DMS79 (cell line): Measurements from ENCODE around the gene ATF2.
A peak's percentile ranks its signal among the peaks of the same experiment; 100 is the strongest.

Experiments
- DNase-seq: peaks from one replicate; lab custom pipeline; 2025; lab: John Stamatoyannopoulos, UW

ATF2 gene, protein sequence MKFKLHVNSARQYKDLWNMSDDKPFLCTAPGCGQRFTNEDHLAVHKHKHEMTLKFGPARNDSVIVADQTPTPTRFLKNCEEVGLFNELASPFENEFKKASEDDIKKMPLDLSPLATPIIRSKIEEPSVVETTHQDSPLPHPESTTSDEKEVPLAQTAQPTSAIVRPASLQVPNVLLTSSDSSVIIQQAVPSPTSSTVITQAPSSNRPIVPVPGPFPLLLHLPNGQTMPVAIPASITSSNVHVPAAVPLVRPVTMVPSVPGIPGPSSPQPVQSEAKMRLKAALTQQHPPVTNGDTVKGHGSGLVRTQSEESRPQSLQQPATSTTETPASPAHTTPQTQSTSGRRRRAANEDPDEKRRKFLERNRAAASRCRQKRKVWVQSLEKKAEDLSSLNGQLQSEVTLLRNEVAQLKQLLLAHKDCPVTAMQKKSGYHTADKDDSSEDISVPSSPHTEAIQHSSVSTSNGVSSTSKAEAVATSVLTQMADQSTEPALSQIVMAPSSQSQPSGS

DNA sequence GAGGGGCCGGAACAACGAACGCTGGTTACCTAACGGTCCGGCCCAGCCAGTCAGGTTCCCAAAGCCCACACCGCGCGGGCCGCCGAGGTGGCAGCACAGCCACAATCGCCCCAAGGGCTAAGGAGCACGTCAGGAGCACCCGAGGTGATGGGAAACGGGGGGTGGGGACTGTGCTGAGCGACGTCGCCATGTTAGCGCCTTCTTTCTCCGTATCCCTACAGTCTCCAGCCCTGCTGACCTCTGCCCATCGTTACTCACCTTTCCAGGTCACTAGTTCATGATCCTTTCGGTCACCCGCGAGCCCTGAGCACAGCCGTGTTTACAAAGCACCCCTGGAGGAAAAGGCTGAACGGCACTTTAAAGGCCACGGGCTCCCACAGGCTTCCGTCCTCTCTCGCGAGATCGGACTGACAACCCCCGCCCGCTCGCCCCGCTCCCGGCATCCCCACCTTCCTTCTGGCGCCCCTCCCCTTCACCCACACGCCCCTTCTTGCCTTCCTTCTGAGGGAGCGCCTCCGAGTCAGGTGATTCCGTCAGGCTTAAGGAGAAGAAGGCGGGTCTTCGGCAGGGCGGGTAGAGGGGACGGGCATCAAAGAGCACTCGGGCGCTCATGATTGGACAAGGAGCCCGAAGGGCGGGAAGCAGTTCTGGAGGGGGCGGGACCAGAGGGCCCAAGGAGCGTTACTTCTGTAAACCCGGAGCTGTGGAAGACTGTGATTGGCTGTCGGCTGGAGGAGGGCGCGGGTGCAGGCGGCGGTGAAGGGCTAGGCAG, at the start of gene ATF2:
TSS of gene ATF2 (minus strand) at position 412 of the 772 bp plus-strand sequence. CDS start 31,760 bp downstream, outside the sequence.
- peak; percentile 100 for DNase-seq

DNA sequence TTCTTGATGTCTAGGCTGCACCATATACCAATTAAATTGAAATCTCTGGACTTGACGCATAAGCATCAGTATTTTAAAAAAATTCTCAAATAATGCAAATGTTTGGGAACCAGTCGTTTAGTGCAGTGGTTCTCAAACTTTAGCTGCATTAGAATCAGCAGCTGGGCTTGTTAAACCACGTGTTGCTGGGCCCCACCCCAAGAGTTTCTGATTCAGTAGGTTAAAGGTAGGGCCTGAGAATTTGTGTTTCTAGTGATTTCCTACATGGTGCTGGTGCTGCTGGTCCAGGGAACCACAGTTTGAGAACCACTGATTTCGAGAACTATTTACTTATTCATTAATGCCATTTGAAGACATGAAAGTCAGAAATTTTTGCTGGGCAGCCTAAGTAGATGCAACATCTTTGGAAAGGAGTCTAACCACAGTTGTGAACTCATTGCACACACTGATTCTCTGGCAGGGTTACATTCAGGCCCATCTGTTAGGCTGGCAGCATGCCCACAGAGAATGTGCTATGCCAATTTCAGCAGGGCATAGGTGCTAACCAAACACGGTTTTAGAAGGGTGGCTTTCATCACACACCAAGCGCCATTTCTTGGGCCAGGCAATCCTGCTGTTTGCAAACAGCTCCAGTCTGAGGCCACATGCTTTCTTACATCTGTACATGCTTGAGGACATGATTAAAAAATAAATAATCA, 39.9 kb upstream of the ATF2 start:
- peak; percentile 49 for DNase-seq

DNA sequence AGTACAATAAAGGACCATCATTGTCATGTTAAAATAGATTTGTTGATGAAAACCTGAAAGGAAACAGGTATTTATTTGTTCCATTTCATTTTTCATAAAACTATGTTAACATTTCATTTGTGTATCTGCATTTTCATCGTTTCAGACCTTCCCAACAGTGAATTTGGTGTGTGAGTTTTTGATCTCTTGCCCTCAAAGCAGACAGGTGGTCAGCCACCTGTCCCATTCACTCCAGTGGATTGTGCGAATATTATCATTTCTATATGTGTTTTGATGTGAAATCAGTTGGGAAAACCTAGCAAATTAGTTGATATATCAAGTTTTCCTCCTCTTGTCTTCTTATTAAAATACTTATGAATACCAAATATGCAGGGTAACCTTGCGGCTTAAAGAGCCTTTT, 38.9 kb upstream of the ATF2 start:
- DNase-seq: no peak

DNA sequence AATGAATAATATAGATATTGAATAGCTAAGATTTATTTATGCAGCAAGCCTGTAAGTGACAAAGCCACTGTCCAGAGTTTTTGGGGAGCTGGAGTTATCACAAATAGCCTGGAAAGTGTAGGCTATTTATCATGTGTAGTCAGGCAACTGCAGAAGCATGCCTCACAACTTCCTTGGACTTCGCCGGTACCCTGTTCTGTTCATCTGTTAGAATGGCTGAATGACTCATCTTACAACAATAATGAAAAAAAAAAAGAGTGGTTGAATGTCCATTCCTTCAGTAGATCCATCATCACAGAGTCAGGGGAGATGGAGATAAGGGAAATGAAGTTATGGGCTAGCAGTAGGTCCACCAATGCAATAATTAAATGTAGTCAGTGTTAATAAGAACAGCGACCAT, 37.5 kb upstream of the ATF2 start:
- DNase-seq: no peak

DNA sequence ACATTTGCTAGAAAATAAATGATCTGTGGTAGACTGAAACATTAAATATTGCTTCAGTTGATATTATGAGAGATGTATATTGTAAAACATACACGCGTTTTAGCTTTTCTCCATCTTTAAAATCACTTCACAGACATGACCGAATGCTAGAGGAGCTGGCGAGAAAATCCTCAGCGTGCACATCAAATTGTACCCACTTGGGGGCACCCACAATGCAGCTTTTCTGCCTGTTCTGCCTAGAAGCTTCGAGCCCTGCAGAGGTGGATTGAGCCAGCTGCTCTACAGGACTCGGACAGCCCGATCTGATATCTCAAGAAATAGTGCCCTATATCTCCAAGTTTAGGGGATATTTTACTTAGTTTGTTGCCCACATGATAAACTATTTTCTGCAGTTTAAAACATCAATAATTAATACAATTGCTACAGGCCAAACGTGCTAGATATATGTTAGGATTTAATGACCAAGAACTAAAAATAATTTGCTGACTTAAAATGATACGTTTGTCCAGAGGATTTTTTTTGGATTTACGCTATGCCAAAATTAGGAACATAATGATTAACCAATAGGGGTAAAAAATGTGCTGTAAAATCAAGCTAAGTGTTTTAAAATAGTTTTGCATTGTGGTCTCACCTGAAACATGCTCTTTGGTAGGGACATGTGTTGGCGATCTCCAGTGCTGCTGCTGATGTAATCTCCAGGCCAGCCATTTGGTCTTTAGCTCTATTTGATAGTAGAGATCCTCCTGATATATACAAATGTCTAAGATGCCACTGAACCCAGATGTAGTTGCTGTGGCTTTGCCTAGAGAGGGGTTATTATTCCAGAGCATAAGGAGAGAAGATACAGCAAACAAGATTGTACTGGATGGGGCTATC, 35.9 kb upstream of the ATF2 start:
- no peak for DNase-seq

DNA sequence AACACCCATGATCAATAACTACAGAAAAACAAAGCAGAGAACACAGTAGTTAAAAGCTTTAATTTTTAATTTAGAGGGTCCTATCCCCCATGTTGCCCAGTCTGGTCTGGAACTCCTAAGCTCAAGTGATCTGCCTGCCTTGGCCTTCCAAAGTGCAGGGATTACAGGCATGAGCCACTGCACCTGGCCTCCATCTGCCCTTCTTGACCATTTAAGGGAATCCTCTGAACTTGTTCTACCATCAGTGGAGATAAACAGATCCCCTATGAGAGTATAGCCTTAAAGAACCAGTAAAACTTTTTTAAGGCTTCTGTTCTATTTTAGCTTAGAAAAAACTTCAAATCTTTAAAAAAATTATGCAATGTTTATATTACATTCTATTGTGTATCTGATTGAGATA, 27.0 kb upstream of the ATF2 start:
- DNase-seq: no peak

DNA sequence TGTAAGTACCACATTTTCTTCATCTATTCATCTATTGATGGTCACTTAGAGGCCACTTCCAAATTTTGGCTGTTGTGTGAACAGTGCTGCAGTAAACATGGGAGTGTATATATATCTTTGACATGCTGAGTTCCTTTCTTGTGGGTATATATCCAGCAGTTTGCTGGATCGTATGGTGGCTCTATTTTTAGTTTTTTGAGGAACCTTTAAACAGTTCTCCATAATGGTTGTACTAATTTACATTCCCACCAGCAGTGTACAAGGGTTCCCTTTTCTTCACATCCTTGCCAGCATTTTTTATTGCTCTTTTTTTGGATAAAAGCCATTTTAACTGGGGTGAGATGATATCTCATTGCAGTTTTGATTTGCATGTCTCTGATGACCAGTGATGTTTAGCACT, 20.8 kb upstream of the ATF2 start:
- DNase-seq: no peak

DNA sequence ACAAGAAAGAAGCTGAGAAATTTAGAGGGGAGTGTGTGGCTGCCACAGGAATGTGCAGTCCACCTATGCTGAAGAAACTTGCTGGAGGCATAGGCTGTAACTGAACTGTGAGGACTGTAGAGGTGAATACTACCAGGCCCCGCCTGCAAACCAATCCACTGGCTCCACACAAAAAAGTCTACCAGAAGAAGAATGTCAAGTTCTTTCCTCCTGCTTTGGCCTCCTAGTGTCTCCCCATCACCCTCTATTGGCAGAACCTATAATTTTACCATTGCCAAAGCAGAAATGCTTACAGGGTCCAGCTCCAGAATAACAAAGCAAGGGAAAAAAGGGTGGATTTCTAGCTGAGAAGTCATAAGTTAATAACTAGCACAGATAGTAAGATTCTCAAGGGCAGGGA, 19.4 kb upstream of the ATF2 start:
- no peak for DNase-seq

DNA sequence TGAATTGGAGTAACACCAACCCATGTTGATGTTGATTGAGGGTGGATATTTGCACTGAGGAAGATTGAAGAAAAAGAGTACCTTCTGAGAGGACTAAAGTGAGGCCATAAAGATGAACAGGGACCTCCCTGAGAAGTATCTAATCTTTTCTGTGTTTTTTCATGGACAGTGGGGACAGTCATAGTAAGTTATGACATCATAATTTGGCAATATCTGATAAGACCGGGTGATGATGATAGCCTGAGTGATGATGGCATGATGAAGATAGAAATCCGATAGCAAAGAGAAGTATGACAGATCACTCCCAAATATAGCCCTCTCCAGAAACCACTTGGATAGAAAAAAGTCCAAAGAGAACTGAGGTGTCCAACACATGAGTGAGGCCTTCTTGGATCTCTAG, 15.7 kb upstream of the ATF2 start:
- no peak for DNase-seq

DNA sequence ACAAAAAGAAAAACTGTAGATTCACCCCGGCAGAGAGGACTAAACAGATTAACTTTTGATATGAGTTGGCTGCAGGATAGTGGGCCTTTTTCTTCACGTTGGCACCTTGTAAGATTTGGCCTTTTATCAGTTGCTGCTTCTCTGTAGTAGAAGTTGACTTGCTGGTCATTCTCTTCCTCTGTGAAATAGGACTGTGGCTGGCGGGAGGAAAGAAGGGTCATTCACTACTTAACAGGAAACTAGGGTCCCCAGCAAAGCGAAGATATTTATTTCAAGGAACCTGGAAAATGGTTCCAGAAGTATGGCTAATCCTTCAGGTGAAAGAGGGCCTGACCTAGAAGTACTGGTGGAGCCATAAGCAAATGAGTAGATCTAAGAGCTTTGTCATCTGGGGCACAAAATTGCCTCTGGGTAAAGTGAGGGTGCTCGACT, 13.9 kb upstream of the ATF2 start:
- no peak for DNase-seq

DNA sequence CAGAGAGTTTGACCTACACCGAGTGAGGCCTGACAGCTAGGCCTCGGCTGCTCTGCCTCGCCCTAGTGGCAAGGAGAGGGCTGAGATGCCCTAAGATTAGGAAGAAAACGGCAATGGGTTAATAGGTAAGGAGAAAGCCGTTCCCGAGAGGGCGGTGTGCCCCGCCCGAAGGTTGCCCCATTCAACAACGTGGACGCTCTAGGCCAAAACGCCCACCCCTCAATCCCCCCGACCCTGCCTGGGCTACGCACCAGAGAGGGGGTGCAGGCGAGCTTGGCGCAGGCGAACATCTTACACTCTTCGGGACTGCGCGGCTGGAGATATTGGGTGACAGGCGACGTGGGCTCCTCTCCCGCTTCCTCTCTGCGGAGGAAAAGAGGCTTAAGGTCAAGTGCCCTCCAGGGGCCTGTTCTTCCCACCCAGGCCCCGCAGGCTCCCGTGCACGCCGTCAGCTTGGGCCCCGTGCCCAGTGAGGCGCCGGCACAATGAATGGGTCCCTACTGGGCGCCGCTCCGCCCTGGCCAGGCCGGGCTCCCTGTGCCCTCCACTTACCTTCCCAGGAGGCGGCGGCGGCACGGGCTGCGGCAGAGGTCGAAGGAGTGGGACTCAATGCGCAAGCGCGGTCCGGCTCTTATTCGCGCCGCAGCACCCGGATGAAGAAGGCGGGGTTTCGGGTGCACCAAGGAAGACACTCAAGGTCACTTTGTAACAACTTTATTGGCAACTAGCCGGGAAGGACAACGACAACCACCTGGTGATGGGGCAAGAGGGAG, 13.3 kb upstream of the ATF2 start, which contains the start of gene ATP5MC3:
TSS of gene ATP5MC3 (minus strand) at position 607 of the 773 bp plus-strand sequence. CDS start at position 290, 317 bp downstream.
- DNase-seq: peak; percentile 94

DNA sequence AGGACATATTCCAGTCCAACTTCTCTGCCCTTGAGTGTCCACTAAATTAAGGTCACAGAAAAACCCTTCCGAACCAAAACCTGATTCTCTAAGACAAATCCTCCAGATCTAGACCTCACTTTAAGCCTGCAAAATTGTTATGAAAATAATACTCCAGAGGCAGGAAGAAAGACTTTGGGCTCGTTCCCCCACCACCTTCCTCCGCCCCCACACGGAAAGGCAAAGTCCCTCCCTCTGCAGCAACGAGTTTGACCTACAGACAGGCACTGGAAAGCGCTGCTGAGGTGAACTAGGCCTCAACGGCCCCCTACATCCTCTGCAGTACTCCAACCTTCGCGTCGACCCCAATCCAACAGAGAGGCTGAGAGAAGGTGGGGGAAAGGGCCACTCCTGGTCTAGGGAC, 12.7 kb upstream of the ATF2 start:
- no peak for DNase-seq

DNA sequence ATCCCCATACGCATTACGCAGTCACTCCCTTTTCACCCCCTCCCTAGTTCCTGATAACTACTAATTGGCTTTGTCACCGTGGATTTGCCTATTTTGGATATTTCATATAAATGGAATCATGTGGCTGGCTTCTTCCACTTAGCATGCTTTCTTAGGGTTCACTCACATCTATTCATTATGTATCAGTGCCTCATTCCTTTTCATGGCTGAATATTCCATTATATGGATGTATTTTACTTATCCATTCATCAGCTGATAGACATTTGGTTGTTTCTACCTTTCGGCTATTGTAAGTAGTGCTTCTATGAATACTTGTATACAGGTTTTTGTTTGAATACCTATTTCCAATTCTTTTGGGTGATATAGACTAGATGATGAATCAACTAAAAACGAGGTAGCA, 8.6 kb upstream of the ATF2 start:
- no peak for DNase-seq

DNA sequence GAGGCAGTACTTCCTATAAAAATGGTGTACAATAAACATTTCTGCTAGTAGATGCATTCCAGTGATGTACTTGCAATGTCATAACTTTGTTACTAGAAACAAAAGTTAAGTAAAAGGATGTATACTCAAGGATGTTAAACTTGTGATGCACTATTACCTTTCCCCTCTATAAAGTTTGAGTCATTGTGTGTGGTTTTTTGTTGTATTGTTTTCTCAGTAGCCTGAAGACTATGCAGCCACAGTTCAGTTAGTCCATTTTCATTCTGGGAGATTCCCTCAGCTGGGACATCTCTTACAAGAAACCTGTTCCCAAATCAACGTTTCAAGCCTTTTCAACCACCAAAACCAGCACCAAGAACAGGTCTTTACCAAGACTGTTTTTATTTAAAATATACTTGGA, 7.9 kb upstream of the ATF2 start:
- no peak for DNase-seq

DNA sequence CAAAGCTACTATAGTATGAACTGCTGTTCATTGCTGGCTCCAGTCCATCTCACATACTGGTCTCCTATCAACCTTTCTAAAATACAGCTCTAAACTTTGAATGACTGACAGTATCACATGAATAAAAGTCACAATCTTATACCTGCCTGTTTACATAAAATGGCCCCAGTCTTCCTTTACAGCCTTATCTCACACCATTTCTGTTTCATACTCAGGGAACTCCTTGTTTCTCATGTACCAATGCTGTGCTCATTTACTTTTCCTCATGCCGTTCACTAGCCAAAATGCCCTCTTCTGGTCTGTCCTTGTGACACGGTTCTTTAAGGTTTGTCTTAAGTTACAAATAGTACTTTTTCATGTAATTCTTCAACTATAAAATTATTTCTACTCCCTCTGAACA, 7.3 kb upstream of the ATF2 start:
- DNase-seq: no peak

DNA sequence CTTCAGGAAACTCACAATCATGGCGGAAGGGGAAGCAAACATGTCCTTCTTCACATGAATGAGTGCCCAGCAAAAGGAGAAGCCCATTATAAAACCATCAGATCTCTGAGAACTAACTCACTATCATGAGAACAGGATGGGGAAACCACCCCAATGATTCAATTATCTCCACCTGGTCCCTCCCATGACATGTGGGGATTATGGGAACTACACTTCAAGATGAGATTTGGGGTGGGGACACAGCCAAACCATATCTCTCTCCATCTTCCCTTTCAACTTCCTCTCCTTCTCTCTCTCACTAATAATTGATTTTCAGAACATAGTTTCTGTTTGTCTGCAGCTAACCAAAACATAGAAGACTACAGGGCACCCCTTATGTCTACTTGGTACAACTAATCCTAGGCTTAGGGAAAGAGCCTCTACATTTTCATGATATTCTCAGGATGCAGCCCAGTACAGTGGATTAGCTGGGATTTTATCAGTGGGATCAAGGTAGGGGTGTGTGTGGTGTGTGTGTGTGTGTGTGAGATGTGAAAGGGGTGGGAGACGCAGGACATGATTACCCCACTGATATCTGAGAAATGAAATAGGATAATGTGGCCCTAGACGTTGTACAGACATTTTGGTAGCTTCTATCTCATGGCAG, 2.8 kb upstream of the ATF2 start:
- DNase-seq: no peak

DNA sequence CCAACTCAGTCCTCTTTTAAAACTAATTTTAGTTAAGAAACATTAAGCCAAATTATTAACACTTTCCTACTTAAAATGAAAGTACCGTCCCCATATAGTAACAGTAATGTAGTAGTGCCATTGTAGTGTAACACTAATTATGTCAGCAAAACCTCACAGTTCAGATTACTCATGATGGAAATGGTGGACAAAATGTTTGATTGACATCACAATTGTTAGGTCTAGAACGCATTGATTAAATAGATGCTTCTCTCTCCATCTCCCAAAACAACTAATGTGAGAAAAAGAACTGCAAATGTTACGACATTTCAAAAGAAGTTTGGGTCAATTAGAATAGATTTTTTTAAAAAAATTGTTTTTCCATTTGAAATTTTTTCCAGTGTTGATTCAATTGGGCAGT, 1.2 kb upstream of the ATF2 start:
- no peak for DNase-seq

DNA sequence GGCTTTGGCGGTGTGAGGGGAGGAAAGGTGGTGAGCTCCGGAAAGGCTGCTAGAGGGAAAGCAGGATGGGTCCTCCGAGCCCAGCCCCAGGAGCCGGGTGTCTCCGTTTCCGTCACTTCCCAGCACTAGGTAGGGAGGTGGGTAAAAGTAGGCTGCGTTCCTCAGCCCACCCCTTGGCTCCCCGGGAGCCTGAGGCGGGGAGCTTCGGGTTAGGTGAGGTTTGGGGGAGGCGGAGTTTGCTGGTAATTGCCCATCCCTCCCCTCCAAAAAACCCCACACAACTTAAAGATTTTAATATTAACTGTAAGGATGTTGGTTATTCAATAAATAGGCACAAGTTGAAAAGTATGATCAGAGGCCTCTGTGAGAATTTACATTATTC, 552 bp upstream of the ATF2 start:
- DNase-seq: no peak

DNA sequence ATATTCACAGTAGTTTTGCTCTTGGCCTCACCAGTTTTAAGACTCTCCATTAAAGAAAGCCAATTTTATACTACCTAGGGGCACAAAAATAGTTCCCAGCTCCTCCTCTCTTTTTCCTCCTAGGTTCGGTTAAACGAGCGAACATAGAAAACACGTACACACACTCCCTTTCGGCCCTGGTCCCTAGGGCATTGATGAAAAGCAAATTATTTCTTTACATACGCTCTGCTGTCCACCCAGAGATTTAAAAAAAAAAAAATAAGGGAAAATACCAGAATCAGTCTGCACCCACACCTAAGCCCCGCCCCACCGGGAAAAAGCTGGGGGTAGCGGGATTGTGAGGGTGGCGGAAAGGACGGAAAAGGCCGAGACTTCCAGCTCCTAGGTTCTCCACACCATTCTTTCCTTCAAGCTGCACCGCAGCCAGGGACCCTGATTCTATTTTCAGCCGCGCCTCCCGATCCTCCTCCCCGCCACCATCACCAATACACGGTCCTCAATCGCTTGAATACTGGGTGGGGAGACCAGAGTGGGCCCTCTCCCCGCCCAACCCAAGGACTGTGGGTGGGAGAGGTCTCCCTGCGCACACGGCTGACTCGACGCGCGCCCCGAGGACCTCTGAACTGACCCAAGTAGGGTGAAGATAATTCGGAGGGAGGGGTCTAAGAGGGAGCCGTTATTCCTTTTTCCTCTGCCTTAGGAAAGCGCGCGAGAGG, 769 bp downstream of the ATF2 start:
- peak; percentile 7 for DNase-seq
